DOHH2 (cell line): Measurements from ENCODE around the gene TCP10L.

Experiments used
- H3F3A ChIP-seq: fragments of 200-600 bp; sonication (generic), shearing (Covaris generic); 2 replicates; pipeline ENCODE4 v1.6.0; 2016; ENCODE audit warnings: antibody characterized with exemption, mild to moderate bottlenecking; ENCODE audit not compliant: control insufficient read depth, insufficient read depth
- H3K27ac ChIP-seq: fragments of 200-600 bp; sonication (generic); 2 replicates; pipeline ENCODE4 v1.5.1; 2014; ENCODE audit warnings: low read depth, mild to moderate bottlenecking, low read length, moderate library complexity
- H3K27me3 ChIP-seq: fragments of 200-600 bp; sonication (generic); 2 replicates; pipeline ENCODE4 v1.6.1; 2014; ENCODE audit warnings: mild to moderate bottlenecking, low read length, mixed read lengths; ENCODE audit not compliant: control insufficient read depth
- H3K36me3 ChIP-seq: fragments of 200-600 bp; sonication (generic); 2 replicates; pipeline ENCODE4 v1.6.1; 2014; ENCODE audit warnings: mild to moderate bottlenecking, low read length, moderate library complexity, mixed read lengths; ENCODE audit not compliant: control insufficient read depth
- H3K4me1 ChIP-seq: fragments of 200-600 bp; sonication (generic); 2 replicates; pipeline ENCODE4 v1.6.1; 2014; ENCODE audit warnings: mild to moderate bottlenecking, low read length, mixed read lengths; ENCODE audit not compliant: control insufficient read depth
- H3K4me2 ChIP-seq: fragments of 200-600 bp; sonication (generic); 2 replicates; pipeline ENCODE4 v1.6.0; 2014; ENCODE audit warnings: mild to moderate bottlenecking, low read length, moderate library complexity
- H3K4me3 ChIP-seq: fragments of 200-600 bp; sonication (generic); 2 replicates; pipeline ENCODE4 v1.5.1; 2014; ENCODE audit warnings: mild to moderate bottlenecking, low read length, mixed read lengths
- H3K79me2 ChIP-seq: fragments of 200-600 bp; sonication (generic); 2 replicates; pipeline ENCODE4 v1.6.1; 2014; ENCODE audit warnings: mild to moderate bottlenecking, low read length, mixed read lengths; ENCODE audit not compliant: control insufficient read depth
- H3K9me2 ChIP-seq: fragments of 200-600 bp; sonication (generic); replicated peaks from 2 replicates; pipeline ENCODE4 v1.6.1; 2014; ENCODE audit warnings: mild to moderate bottlenecking, low read length, mixed read lengths; ENCODE audit not compliant: control insufficient read depth
- H3K9me3 ChIP-seq: fragments of 200-600 bp; sonication (generic); 2 replicates; pipeline ENCODE4 v1.6.1; 2014; ENCODE audit warnings: antibody characterized with exemption, low read length, mixed read lengths; ENCODE audit not compliant: control insufficient read depth, insufficient read depth
- H4K20me1 ChIP-seq: fragments of 200-600 bp; sonication (generic); 2 replicates; pipeline ENCODE4 v1.6.0; 2014; ENCODE audit warnings: low read depth, mild to moderate bottlenecking, antibody characterized with exemption, low read length, moderate library complexity; ENCODE audit not compliant: control insufficient read depth, insufficient read depth
- EZH2phosphoT487 ChIP-seq: fragments of 200-600 bp; sonication (generic); IDR thresholded peaks from 2 replicates; pipeline ENCODE4 v1.6.1; 2017; ENCODE audit warnings: borderline replicate concordance, mild to moderate bottlenecking, antibody characterized with exemption, low read length, moderate library complexity, mixed read lengths
- TF ChIP-seq, protein P1 (sequence below): fragments of 200-600 bp; sonication (generic); IDR thresholded peaks from one replicate; pipeline ENCODE4 v1.5.1; 2014; ENCODE audit warnings: antibody characterized with exemption, mild to moderate bottlenecking, low read depth, low read length; ENCODE audit not compliant: poor library complexity, severe bottlenecking

Gene TCP10L

GRCh38 chr21:32590130-32590529 is 4.8 kb upstream of the TCP10L start:
- no peak overlapping the region for H3K27ac ChIP-seq
- no peaks in the 10 kb centered on the region for H3K9me2 ChIP-seq
- no peaks in the 10 kb centered on the region for H3K4me1 ChIP-seq
- no peaks in the 10 kb centered on the region for H3K27me3 ChIP-seq
- no peaks in the 10 kb centered on the region for H3K79me2 ChIP-seq
- no peaks in the 10 kb centered on the region for H3F3A ChIP-seq
- no peak for TF ChIP-seq EZH2phosphoT487
- TF ChIP-seq, protein P1, sequence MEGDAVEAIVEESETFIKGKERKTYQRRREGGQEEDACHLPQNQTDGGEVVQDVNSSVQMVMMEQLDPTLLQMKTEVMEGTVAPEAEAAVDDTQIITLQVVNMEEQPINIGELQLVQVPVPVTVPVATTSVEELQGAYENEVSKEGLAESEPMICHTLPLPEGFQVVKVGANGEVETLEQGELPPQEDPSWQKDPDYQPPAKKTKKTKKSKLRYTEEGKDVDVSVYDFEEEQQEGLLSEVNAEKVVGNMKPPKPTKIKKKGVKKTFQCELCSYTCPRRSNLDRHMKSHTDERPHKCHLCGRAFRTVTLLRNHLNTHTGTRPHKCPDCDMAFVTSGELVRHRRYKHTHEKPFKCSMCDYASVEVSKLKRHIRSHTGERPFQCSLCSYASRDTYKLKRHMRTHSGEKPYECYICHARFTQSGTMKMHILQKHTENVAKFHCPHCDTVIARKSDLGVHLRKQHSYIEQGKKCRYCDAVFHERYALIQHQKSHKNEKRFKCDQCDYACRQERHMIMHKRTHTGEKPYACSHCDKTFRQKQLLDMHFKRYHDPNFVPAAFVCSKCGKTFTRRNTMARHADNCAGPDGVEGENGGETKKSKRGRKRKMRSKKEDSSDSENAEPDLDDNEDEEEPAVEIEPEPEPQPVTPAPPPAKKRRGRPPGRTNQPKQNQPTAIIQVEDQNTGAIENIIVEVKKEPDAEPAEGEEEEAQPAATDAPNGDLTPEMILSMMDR: no peak
- H3K9me3 ChIP-seq: no peaks in the 10 kb centered on the region
- H3K36me3 ChIP-seq: no peaks in the 10 kb centered on the region
- no peak overlapping the region for H3K4me2 ChIP-seq
- H4K20me1 ChIP-seq: no peaks in the 10 kb centered on the region
- no peak overlapping the region for H3K4me3 ChIP-seq

GRCh38 chr21:32587651-32588050 is 2.3 kb upstream of the TCP10L start:
- TF ChIP-seq EZH2phosphoT487: no peak
- TF ChIP-seq, protein P1: no peak

GRCh38 chr21:32587120-32587519 is 1.8 kb upstream of the TCP10L start:
- Histone ChIP-seq H4K20me1 (no peaks in the 10 kb centered on the region), H3K9me3 (no peaks in the 10 kb centered on the region), H3K4me3 (no peak overlapping the region), H3K79me2 (no peaks in the 10 kb centered on the region), H3K27ac (no peak overlapping the region), H3K9me2 (no peaks in the 10 kb centered on the region), H3K27me3 (no peaks in the 10 kb centered on the region), H3K4me1 (no peaks in the 10 kb centered on the region), H3K4me2 (no peak overlapping the region), H3K36me3 (no peaks in the 10 kb centered on the region), H3F3A (no peaks in the 10 kb centered on the region)
- TF ChIP-seq EZH2phosphoT487: no peak
- TF ChIP-seq, protein P1: no peak

More at GRCh38 chr21:32587651-32588050, 2.3 kb upstream of the TCP10L start:
- Histone ChIP-seq H3K9me3 (no peaks in the 10 kb centered on the region), H3K9me2 (no peaks in the 10 kb centered on the region), H3F3A (no peaks in the 10 kb centered on the region), H4K20me1 (no peaks in the 10 kb centered on the region), H3K4me2 (no peak overlapping the region), H3K4me1 (no peaks in the 10 kb centered on the region), H3K79me2 (no peaks in the 10 kb centered on the region), H3K27ac (no peak overlapping the region), H3K36me3 (no peaks in the 10 kb centered on the region), H3K4me3 (no peak overlapping the region), H3K27me3 (no peaks in the 10 kb centered on the region)

DNA sequence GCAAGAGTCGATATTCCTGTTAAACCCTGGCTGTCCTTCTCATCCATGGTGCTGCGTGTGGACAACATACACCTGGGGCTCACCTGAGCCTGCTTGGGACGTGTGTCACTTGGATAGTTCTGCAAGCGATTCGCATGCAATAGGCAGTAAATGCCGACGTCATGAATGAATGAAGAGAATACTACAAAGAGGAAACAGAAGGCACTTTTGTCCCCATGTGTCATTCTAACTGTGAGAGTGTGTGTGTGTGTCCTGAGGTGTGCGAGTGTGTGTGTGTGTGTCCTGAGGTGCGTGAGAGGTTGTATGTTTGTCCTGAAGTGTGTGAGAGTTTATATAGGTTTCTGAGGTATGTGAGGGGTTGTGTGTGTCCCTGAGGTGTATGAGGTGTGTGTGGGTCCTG is 647 bp upstream of the TCP10L start:
- H3K4me3 ChIP-seq: no peak overlapping the region
- no peaks in the 10 kb centered on the region for H3K36me3 ChIP-seq
- no peaks in the 10 kb centered on the region for H3K4me1 ChIP-seq
- no peaks in the 10 kb centered on the region for H3K27me3 ChIP-seq
- H4K20me1 ChIP-seq: no peaks in the 10 kb centered on the region
- TF ChIP-seq, protein P1: no peak
- no peak for TF ChIP-seq EZH2phosphoT487
- no peaks in the 10 kb centered on the region for H3K9me3 ChIP-seq
- no peak overlapping the region for H3K4me2 ChIP-seq
- H3K79me2 ChIP-seq: no peaks in the 10 kb centered on the region
- no peaks in the 10 kb centered on the region for H3F3A ChIP-seq
- no peaks in the 10 kb centered on the region for H3K9me2 ChIP-seq
- no peak overlapping the region for H3K27ac ChIP-seq
